GM06990 (cell line): ENCODE measurements around the gene NAALADL2.

Experiments used
- DNase-seq: peaks from one replicate; pipeline ENCODE4 v3.0.0-alpha.2; 2011; ENCODE audit not compliant: insufficient read length; ENCODE audit errors: extremely low read depth
- H3K27me3 ChIP-seq: replicated peaks from 2 replicates; pipeline ENCODE4 v1.6.0; 2011; ENCODE audit warnings: low read length; ENCODE audit not compliant: control insufficient read depth, insufficient read depth
- H3K36me3 ChIP-seq: 2 replicates; pipeline ENCODE4 v1.5.1; 2011; ENCODE audit warnings: low read length; ENCODE audit not compliant: control insufficient read depth, insufficient read depth
- H3K4me3 ChIP-seq: replicated peaks from 2 replicates; pipeline ENCODE4 v1.5.1; 2011; ENCODE audit warnings: low read depth, mild to moderate bottlenecking, control low read depth, low read length
- TF ChIP-seq, protein P1 (sequence below): IDR thresholded peaks from 2 replicates; pipeline ENCODE4 v1.5.1; 2011; ENCODE audit warnings: low read length, control low read depth, mild to moderate bottlenecking, inconsistent platforms; ENCODE audit not compliant: insufficient read depth, poor library complexity, severe bottlenecking

The NAALADL2 gene

DNA sequence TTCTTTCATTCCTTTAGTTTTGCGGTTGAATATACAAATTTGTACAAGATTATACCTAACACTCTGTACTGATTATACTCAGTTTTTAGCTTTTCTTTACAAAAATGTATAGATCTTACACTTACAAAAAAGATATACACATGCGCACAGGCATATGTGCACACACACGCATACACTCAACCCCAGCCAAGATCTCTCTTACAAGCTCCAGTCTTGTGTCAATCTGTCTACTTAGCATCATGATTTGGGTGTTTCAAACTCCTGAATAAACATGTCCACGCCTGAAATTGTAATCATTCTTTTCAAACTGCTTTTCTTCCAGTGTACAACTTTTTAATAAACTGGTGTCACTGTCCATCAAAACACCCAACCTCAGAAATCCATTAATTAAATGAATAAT is 180.7 kb downstream of the NAALADL2 start:
- Histone ChIP-seq H3K36me3 (no peaks in the 10 kb centered on the region), H3K4me3 (no peak overlapping the region), H3K27me3 (no peaks in the 10 kb centered on the region)
- no peak for DNase-seq
- TF ChIP-seq, protein P1, sequence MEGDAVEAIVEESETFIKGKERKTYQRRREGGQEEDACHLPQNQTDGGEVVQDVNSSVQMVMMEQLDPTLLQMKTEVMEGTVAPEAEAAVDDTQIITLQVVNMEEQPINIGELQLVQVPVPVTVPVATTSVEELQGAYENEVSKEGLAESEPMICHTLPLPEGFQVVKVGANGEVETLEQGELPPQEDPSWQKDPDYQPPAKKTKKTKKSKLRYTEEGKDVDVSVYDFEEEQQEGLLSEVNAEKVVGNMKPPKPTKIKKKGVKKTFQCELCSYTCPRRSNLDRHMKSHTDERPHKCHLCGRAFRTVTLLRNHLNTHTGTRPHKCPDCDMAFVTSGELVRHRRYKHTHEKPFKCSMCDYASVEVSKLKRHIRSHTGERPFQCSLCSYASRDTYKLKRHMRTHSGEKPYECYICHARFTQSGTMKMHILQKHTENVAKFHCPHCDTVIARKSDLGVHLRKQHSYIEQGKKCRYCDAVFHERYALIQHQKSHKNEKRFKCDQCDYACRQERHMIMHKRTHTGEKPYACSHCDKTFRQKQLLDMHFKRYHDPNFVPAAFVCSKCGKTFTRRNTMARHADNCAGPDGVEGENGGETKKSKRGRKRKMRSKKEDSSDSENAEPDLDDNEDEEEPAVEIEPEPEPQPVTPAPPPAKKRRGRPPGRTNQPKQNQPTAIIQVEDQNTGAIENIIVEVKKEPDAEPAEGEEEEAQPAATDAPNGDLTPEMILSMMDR, result no peak

DNA sequence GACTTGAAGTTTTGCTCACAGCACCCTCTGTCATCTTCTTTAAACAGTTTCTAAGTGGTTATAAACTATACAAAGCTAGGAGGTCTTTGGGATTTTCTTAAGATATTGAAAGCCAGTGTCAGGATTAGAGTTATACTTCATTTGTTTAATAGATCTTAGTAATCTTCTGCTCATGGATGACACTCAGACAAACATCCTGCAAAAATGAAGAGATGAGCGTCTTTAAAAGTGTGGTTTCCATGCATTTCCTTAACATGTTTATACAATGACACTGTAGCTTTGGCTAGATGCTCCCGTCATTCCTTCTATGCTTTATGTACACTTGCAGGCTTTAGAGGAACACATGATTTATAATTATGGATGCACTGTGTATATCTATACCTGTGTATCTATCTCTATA is 182.2 kb downstream of the NAALADL2 start:
- Histone ChIP-seq H3K36me3 (no peaks in the 10 kb centered on the region), H3K27me3 (no peaks in the 10 kb centered on the region), H3K4me3 (no peak overlapping the region)
- no peak for DNase-seq
- TF ChIP-seq, protein P1, result no peak

DNA sequence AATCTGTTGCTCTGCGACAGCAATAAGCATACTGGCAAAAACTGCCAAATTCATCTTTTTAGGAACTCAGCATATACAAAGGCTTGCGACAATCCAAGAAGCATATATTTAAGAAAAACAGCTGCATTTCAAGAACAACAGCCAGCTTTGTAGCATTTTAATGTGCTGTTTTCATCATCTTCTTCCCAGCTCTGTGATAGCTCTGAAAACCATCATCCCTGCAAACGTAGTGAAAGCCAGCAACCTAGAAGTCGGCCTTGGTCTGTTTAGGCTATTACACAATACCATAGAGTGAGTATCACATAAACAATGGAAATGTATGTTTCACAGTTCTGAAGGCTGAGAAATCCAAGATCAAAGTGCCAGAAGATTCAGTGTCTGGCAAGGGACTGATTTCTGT is 187.5 kb downstream of the NAALADL2 start:
- TF ChIP-seq, protein P1, result no peak
- DNase-seq, result no peak
- Histone ChIP-seq H3K36me3 (no peaks in the 10 kb centered on the region), H3K4me3 (no peak overlapping the region), H3K27me3 (no peaks in the 10 kb centered on the region)

GRCh38 chr3:175047786-175048185 is 188.7 kb downstream of the NAALADL2 start:
- DNase-seq, result no peak
- TF ChIP-seq, protein P1, result no peak
- Histone ChIP-seq H3K27me3 (no peaks in the 10 kb centered on the region), H3K36me3 (no peaks in the 10 kb centered on the region), H3K4me3 (no peak overlapping the region)

GRCh38 chr3:175057401-175057800 is 198.3 kb downstream of the NAALADL2 start:
- Histone ChIP-seq H3K27me3 (no peaks in the 10 kb centered on the region), H3K36me3 (no peaks in the 10 kb centered on the region), H3K4me3 (no peak overlapping the region)
- DNase-seq, result no peak
- TF ChIP-seq, protein P1, result no peak

DNA sequence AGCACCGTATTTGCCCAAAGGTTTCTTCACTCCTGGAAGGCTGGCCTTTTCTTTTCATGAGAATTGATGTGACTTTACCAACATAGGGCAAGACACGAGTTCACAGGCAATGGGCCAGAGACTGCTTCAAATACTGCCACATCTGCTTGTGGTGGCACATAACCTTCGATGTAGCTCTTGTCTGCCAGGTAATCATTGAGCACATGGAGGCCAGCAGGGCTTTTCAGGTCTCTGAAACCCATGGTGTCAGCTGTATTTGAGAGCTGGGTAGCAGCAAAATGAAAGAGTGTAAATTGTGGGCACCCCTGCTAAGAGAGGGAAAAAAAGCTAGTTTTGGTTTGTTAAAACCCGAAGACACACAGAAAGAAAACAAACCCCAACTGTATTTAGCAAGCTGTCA is 200.7 kb downstream of the NAALADL2 start:
- Histone ChIP-seq H3K36me3 (no peaks in the 10 kb centered on the region), H3K27me3 (no peaks in the 10 kb centered on the region), H3K4me3 (no peak overlapping the region)
- DNase-seq, result no peak
- TF ChIP-seq, protein P1, result no peak
